KMS-11 (cell line): ENCODE measurements around the gene IL18R1.

Experiments used
- H2AFZ ChIP-seq: fragments of 200-600 bp; sonication (generic); 2 replicates; pipeline ENCODE4 v1.6.1; 2016; ENCODE audit warnings: antibody characterized with exemption, mixed run types, low read depth
- H3K27ac ChIP-seq: fragments of 200-600 bp; sonication (generic); 2 replicates; pipeline ENCODE4 v1.6.1; 2016; ENCODE audit warnings: mild to moderate bottlenecking, mixed run types
- H3K27me3 ChIP-seq: fragments of 200-600 bp; sonication (generic); 2 replicates; pipeline ENCODE4 v1.6.1; 2017; ENCODE audit warnings: mild to moderate bottlenecking, low read depth, mixed run types, moderate library complexity; ENCODE audit not compliant: insufficient read depth
- H3K36me3 ChIP-seq: fragments of 200-600 bp; sonication (generic); 2 replicates; pipeline ENCODE4 v1.6.1; 2017; ENCODE audit warnings: mild to moderate bottlenecking, mixed run types; ENCODE audit not compliant: insufficient read depth
- H3K4me1 ChIP-seq: fragments of 200-600 bp; sonication (generic); 2 replicates; pipeline ENCODE4 v1.6.1; 2016; ENCODE audit warnings: mild to moderate bottlenecking, low read depth, mixed run types; ENCODE audit not compliant: poor library complexity, severe bottlenecking
- H3K4me2 ChIP-seq: fragments of 200-600 bp; sonication (generic); 2 replicates; pipeline ENCODE4 v1.7.0; 2016; ENCODE audit warnings: mild to moderate bottlenecking, mixed run types
- H3K4me3 ChIP-seq: fragments of 200-600 bp; sonication (generic); IDR thresholded peaks from 2 replicates; pipeline ENCODE4 v1.6.1; 2017; ENCODE audit warnings: low read depth, low read length, mixed read lengths; ENCODE audit not compliant: insufficient read depth
- H3K79me2 ChIP-seq: fragments of 200-600 bp; sonication (generic); 2 replicates; pipeline ENCODE4 v1.6.1; 2016; ENCODE audit warnings: low read depth, mixed run types; ENCODE audit not compliant: insufficient read depth
- H3K9ac ChIP-seq: fragments of 200-600 bp; sonication (generic); 2 replicates; pipeline ENCODE4 v1.6.1; 2016; ENCODE audit warnings: mild to moderate bottlenecking, mixed run types
- H4K20me1 ChIP-seq: fragments of 200-600 bp; sonication (generic); 2 replicates; pipeline ENCODE4 v1.6.1; 2016; ENCODE audit warnings: mild to moderate bottlenecking, mixed run types; ENCODE audit not compliant: insufficient read depth
- TF ChIP-seq, protein P1 (sequence below): fragments of 200-600 bp; sonication (generic); conservative IDR thresholded peaks from 2 replicates; pipeline ENCODE4 v1.6.1; 2017; ENCODE audit warnings: low read depth, mild to moderate bottlenecking, antibody characterized with exemption, low read length, moderate library complexity, mixed read lengths

Gene IL18R1

DNA sequence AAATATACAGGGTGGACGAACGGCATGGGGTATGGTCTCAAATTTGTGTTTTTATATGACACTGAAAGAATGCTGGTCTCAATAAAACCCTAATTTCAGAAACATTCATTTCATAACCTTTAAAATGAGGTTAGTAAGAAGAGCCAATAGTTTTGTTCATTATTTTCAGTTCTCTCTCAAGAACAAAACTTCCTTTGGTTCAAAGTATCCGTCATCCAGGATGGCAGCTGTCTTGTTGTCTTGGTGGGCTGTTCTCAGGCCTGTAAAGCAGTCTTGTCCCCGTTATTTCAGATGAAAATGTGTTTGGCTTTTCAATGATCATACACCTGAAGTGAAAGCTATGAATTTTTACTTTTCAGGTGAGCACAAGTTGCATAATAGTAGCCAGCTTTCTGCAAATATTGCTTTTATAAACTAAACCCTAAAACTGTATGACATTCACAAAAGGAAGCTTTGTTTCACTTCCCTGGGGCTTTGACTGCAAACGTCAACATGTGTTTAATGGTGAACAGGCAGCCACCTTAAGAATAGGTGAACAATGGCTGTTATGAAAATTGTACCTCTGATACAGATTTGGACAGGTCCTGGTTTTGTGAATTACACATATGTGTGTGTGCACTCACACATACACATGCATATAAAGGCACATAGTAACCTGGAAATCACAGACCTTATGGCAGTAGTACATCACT lies 70.0 kb downstream of the IL18R1 start:
- TF ChIP-seq, protein P1, sequence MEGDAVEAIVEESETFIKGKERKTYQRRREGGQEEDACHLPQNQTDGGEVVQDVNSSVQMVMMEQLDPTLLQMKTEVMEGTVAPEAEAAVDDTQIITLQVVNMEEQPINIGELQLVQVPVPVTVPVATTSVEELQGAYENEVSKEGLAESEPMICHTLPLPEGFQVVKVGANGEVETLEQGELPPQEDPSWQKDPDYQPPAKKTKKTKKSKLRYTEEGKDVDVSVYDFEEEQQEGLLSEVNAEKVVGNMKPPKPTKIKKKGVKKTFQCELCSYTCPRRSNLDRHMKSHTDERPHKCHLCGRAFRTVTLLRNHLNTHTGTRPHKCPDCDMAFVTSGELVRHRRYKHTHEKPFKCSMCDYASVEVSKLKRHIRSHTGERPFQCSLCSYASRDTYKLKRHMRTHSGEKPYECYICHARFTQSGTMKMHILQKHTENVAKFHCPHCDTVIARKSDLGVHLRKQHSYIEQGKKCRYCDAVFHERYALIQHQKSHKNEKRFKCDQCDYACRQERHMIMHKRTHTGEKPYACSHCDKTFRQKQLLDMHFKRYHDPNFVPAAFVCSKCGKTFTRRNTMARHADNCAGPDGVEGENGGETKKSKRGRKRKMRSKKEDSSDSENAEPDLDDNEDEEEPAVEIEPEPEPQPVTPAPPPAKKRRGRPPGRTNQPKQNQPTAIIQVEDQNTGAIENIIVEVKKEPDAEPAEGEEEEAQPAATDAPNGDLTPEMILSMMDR, result no peak
- H3K4me1 ChIP-seq, result no peaks in the 10 kb centered on the region
- no peak overlapping the region for H3K4me2 ChIP-seq

DNA sequence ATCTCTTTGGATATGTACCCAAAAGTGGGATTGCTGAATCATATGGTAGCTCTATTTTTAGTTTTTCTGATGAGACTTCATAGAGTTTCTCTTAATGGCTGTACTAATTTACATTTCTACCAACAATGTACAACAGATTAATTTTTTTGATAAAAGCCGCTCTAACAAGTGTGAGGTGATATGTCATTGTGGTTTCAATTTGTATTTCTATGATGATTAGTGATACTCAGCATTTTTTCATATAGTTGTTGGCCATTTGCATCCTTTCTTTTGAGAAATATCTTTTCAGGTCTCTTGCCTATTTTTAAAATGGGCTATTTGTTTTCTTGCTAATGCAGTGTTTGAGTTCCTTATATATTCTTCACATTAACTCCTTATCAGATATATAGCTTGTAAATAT lies 71.7 kb downstream of the IL18R1 start:
- Histone ChIP-seq H3K4me2 (no peak overlapping the region), H3K79me2 (no peaks in the 10 kb centered on the region), H2AFZ (no peak overlapping the region), H3K36me3 (no peaks in the 10 kb centered on the region), H3K4me3 (no peak overlapping the region), H4K20me1 (no peaks in the 10 kb centered on the region), H3K27ac (no peak overlapping the region), H3K27me3 (no peaks in the 10 kb centered on the region), H3K4me1 (no peaks in the 10 kb centered on the region), H3K9ac (no peak overlapping the region)
- TF ChIP-seq, protein P1, result no peak

More for the DNA sequence above, 70.0 kb downstream of the IL18R1 start:
- Histone ChIP-seq H3K9ac (no peak overlapping the region), H3K27ac (no peak overlapping the region), H3K79me2 (no peaks in the 10 kb centered on the region), H2AFZ (no peak overlapping the region), H4K20me1 (no peaks in the 10 kb centered on the region), H3K4me3 (no peak overlapping the region), H3K27me3 (no peaks in the 10 kb centered on the region), H3K36me3 (no peaks in the 10 kb centered on the region)

DNA sequence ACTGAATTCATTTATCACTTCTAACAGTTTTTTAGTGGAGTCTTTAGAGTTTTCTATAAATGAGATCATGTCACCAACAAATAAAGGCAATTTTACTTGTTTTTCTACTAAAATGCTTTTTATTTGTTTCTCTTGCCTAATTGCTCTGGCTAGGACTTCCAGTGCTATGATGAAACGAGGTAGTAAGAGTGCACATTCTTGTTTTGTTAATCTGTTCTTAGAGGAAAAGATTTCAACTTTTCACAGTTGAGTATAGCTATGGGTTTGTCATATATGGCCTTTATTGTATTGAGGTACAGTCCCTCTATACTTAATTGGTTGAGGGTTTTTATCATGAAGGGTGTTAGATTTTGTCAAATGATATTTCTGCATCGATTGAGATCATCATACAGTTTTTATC lies 73.0 kb downstream of the IL18R1 start:
- TF ChIP-seq, protein P1, result no peak
- H3K79me2 ChIP-seq, result no peaks in the 10 kb centered on the region
- no peaks in the 10 kb centered on the region for H3K4me1 ChIP-seq
- H3K4me3 ChIP-seq, result no peak overlapping the region
- H3K4me2 ChIP-seq, result no peak overlapping the region
- no peaks in the 10 kb centered on the region for H3K36me3 ChIP-seq
- no peak overlapping the region for H3K9ac ChIP-seq
- H3K27me3 ChIP-seq, result no peaks in the 10 kb centered on the region
- no peak overlapping the region for H3K27ac ChIP-seq
- H4K20me1 ChIP-seq, result no peaks in the 10 kb centered on the region
- no peak overlapping the region for H2AFZ ChIP-seq

DNA sequence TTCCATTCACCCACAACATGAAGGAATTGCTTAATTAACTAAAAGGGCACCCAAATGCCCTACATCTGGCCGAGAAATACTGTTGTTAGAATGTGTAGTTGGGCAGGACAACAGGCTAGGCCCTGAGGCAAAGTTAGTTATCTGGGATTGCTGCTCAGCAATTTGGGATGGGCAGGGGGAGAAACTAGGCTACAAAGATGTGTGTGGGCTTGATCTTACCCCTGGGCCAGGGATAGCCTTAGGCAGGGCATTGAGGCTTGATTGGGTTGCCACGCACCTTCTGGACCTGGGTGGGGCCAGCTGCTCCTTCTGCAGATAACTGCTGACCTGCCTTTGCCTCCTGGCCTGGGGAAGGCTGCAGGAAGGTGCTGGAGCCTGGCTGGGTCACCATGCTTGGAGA lies 76.8 kb downstream of the IL18R1 start:
- H2AFZ ChIP-seq, result no peak overlapping the region
- H3K9ac ChIP-seq, result no peak overlapping the region
- H3K4me2 ChIP-seq, result no peak overlapping the region
- H3K36me3 ChIP-seq, result no peaks in the 10 kb centered on the region
- H3K79me2 ChIP-seq, result no peaks in the 10 kb centered on the region
- H4K20me1 ChIP-seq, result no peaks in the 10 kb centered on the region
- H3K4me3 ChIP-seq, result no peak overlapping the region
- TF ChIP-seq, protein P1, result no peak
- no peaks in the 10 kb centered on the region for H3K27me3 ChIP-seq
- no peak overlapping the region for H3K27ac ChIP-seq
- no peaks in the 10 kb centered on the region for H3K4me1 ChIP-seq
